Endodermal cell (in vitro differentiated cells): ENCODE data around the gene RASD1. TPM values are rescaled to one million over a fixed set of nuclear protein-coding genes. Genes with fewer than 3 reads are reported as not detected.
A peak's percentile ranks its signal among the peaks of the same experiment; 100 is the strongest.

Experiments
- DNase-seq: peaks from one replicate; pipeline ENCODE4 v3.0.0-alpha.2; 2017
- H3K27ac ChIP-seq: 2 replicates; pipeline ENCODE4 v1.5.1; 2013; ENCODE audit warnings: mild to moderate bottlenecking, low read depth, low read length, moderate library complexity
- H3K27me3 ChIP-seq: 2 replicates; pipeline ENCODE4 v1.6.1; 2013; ENCODE audit warnings: mild to moderate bottlenecking, low read length, moderate library complexity; ENCODE audit not compliant: insufficient read depth, control insufficient read depth, poor library complexity, severe bottlenecking
- H3K36me3 ChIP-seq: 2 replicates; pipeline ENCODE4 v1.7.0; 2013; ENCODE audit warnings: mild to moderate bottlenecking, low read length, moderate library complexity; ENCODE audit not compliant: control insufficient read depth, insufficient read depth
- H3K4me1 ChIP-seq: one replicate; pipeline ENCODE4 v1.7.0; 2013; ENCODE audit warnings: low read length; ENCODE audit not compliant: control insufficient read depth, insufficient read depth
- H3K4me3 ChIP-seq: 2 replicates; pipeline ENCODE4 v1.5.1; 2013; ENCODE audit warnings: mild to moderate bottlenecking, low read length, moderate library complexity
- H3K9ac ChIP-seq: 2 replicates; pipeline ENCODE4 v1.6.1; 2013; ENCODE audit warnings: mild to moderate bottlenecking, low read length, moderate library complexity; ENCODE audit not compliant: poor library complexity, severe bottlenecking; ENCODE audit errors: extremely low read depth
- H3K9me3 ChIP-seq: 2 replicates; pipeline ENCODE4 v1.6.1; 2013; ENCODE audit warnings: mild to moderate bottlenecking, low read length, moderate library complexity; ENCODE audit not compliant: control insufficient read depth
- H3K27ac Mint-ChIP-seq: 2 replicates; pipeline ENCODE4 v1.8.0; 2020; ENCODE audit warnings: mixed read lengths
- H3K27me3 Mint-ChIP-seq: 2 replicates; pipeline ENCODE4 v1.8.0; 2021; ENCODE audit warnings: mild to moderate bottlenecking, mixed read lengths; ENCODE audit not compliant: insufficient read depth
- H3K36me3 Mint-ChIP-seq: 2 replicates; pipeline ENCODE4 v1.8.0; 2020; ENCODE audit warnings: low read depth, mixed read lengths
- H3K4me1 Mint-ChIP-seq: 2 replicates; pipeline ENCODE4 v1.8.0; 2020; ENCODE audit warnings: mixed read lengths
- H3K4me3 Mint-ChIP-seq: 2 replicates; pipeline ENCODE4 v1.8.0; 2020; ENCODE audit warnings: mild to moderate bottlenecking, moderate library complexity, mixed read lengths
- H3K9me3 Mint-ChIP-seq: 2 replicates; pipeline ENCODE4 v1.8.0; 2020; ENCODE audit warnings: mild to moderate bottlenecking, mixed read lengths
- CTCF ChIP-seq: fragments of 200-600 bp; sonication (generic); conservative IDR thresholded peaks from 2 replicates; pipeline ENCODE4 v1.5.0; 2021; ENCODE audit warnings: antibody characterized with exemption, mild to moderate bottlenecking
- WGBS, 2 experiments: methylation state at CpG; one replicate each; pipeline versions ENCODE4 v1.1.5 to v1.1.7; 2013; ENCODE audit warnings: missing lambda C conversion rate in 2 of 2, mixed read lengths in 1 of 2; ENCODE audit not compliant: insufficient coverage in 1 of 2, insufficient read length in 1 of 2; 5-methylcytosine and 5-hydroxymethylcytosine counted together
- total RNA-seq, 2 donors: library from RNA; stranded (reverse); fragmentation: NEBNext Ultra II Directional in 1 of 2; extraction: Animal tissue kit (Norgen Biotek cat#: 25700) in 1 of 2; gene quantifications; 2 replicates in 1 of 2; 3 replicates in 1 of 2; pipeline ENCODE4 v1.2.1, GENCODE V29; 2021

Gene RASD1
- total RNA-seq, 2 donors from 2014 or later, result 1.9 to 2.5 TPM

GRCh38 chr17:17474341-17474740 lies 21.9 kb downstream of the RASD1 start:
- Mint-ChIP-seq H3K27me3 (peaks cover 14% of the 10 kb centered on the region), H3K9me3 (no peaks in the 10 kb centered on the region), H3K36me3 (peaks cover 2% of the 10 kb centered on the region), H3K4me3 (no peak overlapping the region), H3K27ac (no peak overlapping the region), H3K4me1 (peaks cover 7% of the 10 kb centered on the region)
- Histone ChIP-seq H3K4me1 (no peaks in the 10 kb centered on the region), H3K9me3 (no peaks in the 10 kb centered on the region), H3K27me3 (peaks cover 7% of the 10 kb centered on the region), H3K36me3 (peaks cover 6% of the 10 kb centered on the region), H3K4me3 (no peak overlapping the region), H3K27ac (no peak overlapping the region), H3K9ac (no peak overlapping the region)
- WGBS, 2 experiments, result 88 to 94% methylated on average over 6 to 7 of the region's 7 CpGs
- TF ChIP-seq CTCF, result no peak
- DNase-seq, result no peak

- WGBS, 2 experiments, result 81% methylated on average over 7 to 8 of the region's 8 CpGs
- peak overlapping the region; percentile 21 for H3K27ac ChIP-seq
- peaks cover 7% of the 10 kb centered on the region for H3K27me3 ChIP-seq
- no peak overlapping the region for H3K4me3 Mint-ChIP-seq
- H3K9me3 ChIP-seq, result no peaks in the 10 kb centered on the region
- no peak for DNase-seq
- no peaks in the 10 kb centered on the region for H3K36me3 ChIP-seq
- H3K4me1 ChIP-seq, result no peaks in the 10 kb centered on the region
- peaks cover 15% of the 10 kb centered on the region for H3K27me3 Mint-ChIP-seq
- no peaks in the 10 kb centered on the region for H3K36me3 Mint-ChIP-seq
- H3K4me3 ChIP-seq, result no peak overlapping the region
- TF ChIP-seq CTCF, result no peak
- no peaks in the 10 kb centered on the region for H3K9me3 Mint-ChIP-seq
- no peak overlapping the region for H3K9ac ChIP-seq
- no peak overlapping the region for H3K27ac Mint-ChIP-seq
- H3K4me1 Mint-ChIP-seq, result peaks cover 3% of the 10 kb centered on the region
These were observed 23.8 kb downstream of the RASD1 start for GRCh38 chr17:17472333-17472920.

- WGBS, 2 experiments, result 88 to 97% methylated on average over 3 of the region's 3 CpGs
These were observed 26.2 kb downstream of the RASD1 start for GRCh38 chr17:17469996-17470395.

More at GRCh38 chr17:17469996-17470395, 26.2 kb downstream of the RASD1 start:
- Mint-ChIP-seq H3K27ac (no peak overlapping the region), H3K36me3 (no peaks in the 10 kb centered on the region), H3K4me1 (no peaks in the 10 kb centered on the region), H3K4me3 (no peak overlapping the region), H3K27me3 (peaks cover 17% of the 10 kb centered on the region), H3K9me3 (no peaks in the 10 kb centered on the region)
- no peak for TF ChIP-seq CTCF
- no peak overlapping the region for H3K4me3 ChIP-seq
- no peaks in the 10 kb centered on the region for H3K9me3 ChIP-seq
- H3K27me3 ChIP-seq, result peaks cover 9% of the 10 kb centered on the region
- no peak overlapping the region for H3K9ac ChIP-seq
- DNase-seq, result no peak
- H3K4me1 ChIP-seq, result no peaks in the 10 kb centered on the region
- no peaks in the 10 kb centered on the region for H3K36me3 ChIP-seq
- no peak overlapping the region for H3K27ac ChIP-seq
